Right kidney (tissue), 1 donor: ENCODE data around the gene MSMB.

Source experiments
- DNase-seq: peaks from one replicate; pipeline ENCODE4 v3.0.0-alpha.2; 2016

The MSMB gene

GRCh38 chr10:46031648-46032532 lies 14.2 kb downstream of the MSMB start:
- no peak for DNase-seq

DNA sequence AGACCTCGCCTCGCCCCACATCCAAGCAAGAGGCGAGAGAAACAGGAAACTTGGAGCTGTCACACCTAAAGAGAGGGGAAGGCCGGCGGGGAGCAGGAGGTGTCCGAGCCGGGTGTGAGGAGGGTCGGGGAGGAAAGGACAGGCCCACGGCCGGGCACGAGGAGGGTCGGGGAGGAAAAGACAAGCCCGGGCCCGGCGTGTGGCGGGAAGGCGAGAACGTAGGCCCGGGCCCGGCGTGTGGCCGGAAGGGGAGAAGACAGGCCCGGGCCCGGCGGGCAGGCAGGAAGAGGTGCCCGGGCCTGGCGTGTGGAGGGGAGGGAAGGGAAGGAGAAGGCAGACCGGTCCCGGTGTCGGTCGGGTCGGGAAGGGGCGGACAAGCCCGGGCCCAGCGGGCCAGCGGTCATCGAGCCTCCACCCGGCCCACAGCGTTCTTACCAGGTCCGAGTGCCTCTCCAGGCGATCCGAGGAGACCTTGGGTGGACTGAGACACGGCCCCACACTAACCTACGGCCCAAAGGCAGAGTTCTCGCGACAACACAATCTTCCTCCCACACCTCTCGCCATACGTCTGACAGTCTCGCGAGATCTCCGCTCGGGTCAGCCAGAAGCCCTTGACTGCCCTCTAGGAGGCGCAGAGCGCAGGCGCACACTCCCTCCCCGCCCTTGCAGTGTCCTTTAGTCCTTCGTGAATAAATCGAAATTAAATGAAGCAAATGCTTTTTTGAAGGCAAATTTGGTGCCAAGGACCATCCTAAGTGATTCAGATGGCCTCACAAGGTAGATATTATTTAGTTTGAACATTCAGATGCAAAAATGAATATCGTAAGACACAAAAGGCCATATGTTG lies 15.8 kb downstream of the MSMB start, which contains the start of gene NCOA4:
Gene NCOA4, minus strand, starts transcription at position 533 of the 847 bp plus-strand sequence. CDS start 13,943 bp downstream, outside the sequence.
- DNase-seq, result peak; percentile 94

- no peak for DNase-seq
Observed at GRCh38 chr10:46029461-46030030, 16.5 kb downstream of the MSMB start.

DNA sequence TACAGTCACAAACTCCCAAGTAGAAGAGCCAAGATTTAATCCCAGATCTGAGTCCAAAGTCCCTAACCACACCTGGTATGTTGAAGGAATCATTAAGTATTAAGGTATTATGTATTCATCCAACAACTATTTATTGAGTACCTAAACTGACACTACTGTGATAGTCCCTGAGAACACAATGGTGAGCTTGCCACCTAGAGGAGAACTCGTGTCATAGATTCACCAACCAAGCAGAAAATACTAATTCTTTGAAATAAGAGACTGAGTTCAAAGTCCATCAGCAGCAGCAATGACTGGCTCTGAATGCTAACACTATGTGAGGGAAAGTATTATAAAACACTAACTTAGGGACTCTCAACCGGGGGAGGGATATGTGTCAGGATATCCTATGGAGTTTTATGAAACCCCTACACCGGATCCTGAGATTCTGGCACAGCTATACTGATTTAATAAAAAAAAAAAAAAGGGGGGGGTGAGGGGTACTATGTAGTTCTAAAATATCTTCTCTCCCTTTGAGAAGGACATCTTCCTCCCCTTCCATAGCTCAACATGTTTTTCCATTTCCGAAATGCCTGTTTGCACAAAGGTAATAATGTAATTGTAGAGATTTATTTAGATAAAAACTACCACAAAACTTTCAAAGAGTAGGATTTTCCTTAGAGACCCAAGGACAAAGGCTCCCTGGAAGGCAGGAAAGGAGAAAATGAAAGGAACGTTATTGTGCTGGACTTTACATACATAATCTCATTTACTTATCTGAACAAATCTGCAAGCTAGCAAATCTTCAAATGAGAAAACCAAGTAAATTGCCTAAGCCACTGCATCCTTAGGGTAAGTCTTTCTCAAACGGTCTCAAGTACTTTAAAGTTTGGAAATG lies 17.2 kb downstream of the MSMB start:
- DNase-seq, result no peak

- DNase-seq, result no peak
Observed at GRCh38 chr10:46026106-46026505, 20.0 kb downstream of the MSMB start.

DNA sequence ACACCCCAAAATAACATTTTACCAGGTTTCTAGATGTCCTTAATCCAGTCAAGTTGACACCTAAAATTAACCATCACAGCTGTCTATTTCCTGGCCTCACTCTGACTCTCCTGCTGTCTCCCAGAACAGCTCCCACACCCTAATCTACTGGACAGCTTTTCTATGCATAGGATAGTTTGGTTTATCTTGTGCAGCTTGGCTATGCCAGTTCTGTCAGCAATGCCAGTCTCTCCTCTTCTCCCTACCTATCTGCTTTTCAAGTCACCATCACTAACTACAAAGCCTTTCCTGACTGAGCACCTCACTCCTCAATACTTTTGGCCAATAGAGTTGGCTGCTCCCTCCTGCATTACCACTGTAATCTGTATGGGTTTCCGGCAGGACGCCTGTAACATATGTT lies 20.7 kb downstream of the MSMB start:
- no peak for DNase-seq

DNA sequence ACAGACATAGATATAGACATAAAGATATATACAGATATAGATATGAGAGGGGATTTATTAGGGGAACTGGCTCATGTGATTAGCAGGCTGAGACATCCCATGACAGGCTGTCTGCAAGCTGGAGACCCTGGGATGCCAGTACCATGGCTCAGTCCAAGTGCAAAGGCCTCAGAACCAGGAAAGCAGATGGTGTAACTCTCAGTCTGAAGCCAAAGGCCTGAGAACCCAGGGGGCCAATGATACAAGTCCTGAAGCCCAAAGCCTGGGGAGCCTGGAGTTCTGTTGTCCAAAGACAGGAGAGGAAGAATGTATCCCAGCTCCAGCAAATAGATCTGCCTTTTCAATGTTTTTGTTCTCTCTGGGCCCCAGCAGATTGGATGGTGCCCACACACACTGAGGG lies 21.1 kb downstream of the MSMB start:
- DNase-seq, result no peak

GRCh38 chr10:46022978-46023702 lies 22.9 kb downstream of the MSMB start:
- peak; percentile 75 for DNase-seq

GRCh38 chr10:46020344-46020657 lies 25.8 kb downstream of the MSMB start:
- DNase-seq, result no peak

DNA sequence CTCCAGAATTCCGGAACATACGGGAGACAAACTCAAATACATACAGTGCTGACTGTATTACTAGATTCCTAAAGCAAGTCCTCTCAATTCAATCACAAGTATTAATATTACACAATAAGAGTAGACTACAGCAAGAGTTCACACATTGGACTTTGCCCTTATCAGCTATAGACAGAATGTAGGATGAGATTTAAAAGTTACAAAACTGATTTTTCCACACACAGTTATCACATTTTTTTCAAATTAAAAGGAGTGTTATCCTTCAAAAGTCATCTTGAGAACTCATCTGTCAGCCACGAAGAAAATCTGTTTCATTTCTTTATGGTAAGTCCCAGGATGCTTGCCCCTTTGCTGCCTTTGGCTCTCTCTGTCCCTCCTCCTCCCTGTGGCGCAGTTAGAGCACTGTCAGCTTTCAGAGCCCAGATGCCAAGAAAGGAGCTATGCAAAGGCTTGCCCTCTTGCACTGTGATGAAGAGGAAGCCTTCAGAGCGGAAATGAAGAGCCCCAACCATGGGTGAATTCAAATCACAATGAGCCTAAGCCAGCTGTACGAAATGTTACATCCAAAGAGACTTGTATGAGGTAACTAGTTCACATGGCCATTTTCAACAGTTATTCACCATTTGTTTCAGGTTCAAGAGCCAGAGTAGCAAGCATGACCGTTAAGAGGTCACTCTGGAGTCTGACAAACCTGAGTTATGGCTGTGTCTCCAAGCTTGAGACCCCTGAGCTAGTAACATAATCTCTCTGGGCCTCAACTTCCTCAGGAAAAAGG lies 26.3 kb downstream of the MSMB start:
- no peak for DNase-seq

- no peak for DNase-seq
Observed at GRCh38 chr10:46019177-46019528, 26.9 kb downstream of the MSMB start.

DNA sequence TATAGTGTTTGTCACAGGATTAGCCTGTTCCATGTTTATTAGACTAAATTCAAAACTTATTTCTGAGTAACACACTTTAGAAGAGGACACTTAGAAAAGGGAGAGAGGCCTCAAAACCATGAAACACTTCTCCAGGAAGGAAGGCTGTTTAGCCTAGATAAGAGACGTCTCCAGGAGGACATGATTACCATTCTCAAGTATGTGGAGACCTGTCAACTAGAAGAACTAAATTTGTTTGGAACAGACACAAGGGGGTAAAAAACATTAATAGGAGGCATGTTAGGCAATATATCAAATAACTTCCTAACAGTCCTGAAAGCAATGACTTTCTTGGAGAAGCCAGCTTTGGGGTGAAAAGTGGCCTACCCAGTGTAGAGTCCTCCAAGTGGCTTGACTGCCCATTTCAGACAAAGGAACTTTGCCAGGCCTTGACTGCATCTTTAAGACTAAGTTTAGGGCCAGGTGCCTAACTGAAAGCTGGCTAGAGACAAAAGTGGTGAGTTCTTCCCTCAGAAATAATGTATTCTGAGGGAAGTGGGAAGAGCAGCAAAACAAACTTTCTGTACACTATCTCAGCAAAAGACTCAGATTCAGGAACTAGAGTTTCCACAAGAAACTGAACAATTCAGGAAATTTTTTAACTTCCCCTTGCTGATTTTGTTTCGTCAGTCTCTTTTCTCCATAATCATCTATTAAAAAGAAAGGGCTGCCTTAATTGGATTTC lies 27.5 kb downstream of the MSMB start:
- DNase-seq, result no peak

DNA sequence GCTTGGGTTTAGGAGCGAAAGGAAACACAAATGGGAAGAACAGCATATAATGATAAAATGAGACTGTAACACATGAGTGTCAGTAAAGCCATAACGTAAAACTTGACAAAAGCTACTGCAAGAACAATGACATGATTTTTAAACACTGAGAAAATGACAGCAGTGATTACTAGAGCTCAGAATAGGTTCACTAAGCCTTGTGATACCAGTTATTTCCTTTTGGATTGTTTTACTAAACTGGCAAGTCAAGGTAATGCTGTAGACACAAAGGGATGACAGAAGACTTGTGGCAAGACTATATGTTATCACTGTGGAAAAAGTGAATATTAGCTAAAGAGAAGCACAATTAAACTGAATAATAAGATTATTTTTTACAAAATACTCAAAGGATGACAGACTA lies 28.3 kb downstream of the MSMB start:
- DNase-seq, result no peak

GRCh38 chr10:46016811-46017210 lies 29.3 kb downstream of the MSMB start:
- DNase-seq, result no peak

- no peak for DNase-seq
Observed at GRCh38 chr10:46016190-46016589, 29.9 kb downstream of the MSMB start.

GRCh38 chr10:46014683-46015405 lies 31.2 kb downstream of the MSMB start:
- no peak for DNase-seq

DNA sequence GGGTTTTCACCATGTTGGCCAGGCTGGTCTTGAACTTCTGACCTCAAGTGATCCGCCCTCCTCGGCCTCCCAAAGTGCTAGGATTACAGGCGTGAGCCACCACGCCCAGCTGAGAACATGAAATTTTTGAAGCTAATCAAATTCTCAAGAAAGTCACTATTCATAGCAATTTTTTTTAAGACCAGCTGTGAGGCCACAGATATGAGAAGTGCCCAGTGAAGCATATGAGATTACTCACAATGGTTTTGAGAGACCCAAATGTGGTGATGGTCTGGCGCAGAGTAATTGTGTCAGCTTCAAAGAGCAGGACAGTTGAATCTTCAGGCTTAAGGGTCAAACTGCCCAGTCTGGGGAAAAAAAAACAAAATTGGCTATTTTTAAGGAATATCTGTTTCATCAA lies 31.9 kb downstream of the MSMB start:
- DNase-seq, result no peak

- DNase-seq, result no peak
Observed at GRCh38 chr10:46012746-46013145, 33.3 kb downstream of the MSMB start.

DNA sequence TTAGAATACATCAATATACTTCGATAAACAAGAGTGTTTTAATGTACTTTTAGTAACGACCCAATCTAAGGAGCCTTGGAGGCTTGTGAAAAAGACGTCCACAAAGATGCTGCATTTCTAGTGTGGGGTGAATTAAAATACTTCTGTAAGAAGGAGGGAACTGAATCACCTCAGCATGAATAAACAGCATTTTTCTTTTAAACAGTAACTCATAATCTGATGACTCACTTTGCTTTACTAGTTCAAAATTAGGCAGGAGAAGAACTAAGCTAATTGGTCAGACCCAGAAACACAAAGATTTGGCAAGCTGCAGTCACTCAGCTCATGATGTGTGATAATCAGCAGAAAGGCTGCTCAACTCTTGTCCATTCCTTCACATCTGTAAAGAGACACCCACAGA lies 39.9 kb downstream of the MSMB start:
- no peak for DNase-seq
